HepG2 (cell line): ENCODE data around the gene IRAK1BP1. TPM values are rescaled to one million over a fixed set of nuclear protein-coding genes. Genes with fewer than 3 reads are reported as not detected.

Experiments
- ATAC-seq: fragments of 200-7000 bp; cut with Tn5 transposase; 3 replicates; pipeline ENCODE4 v1.9.1; 2020; ENCODE audit warnings: mild to moderate bottlenecking, moderate library complexity
- BruUV-seq: library from RNA; stranded (reverse); fragments of 400-500 nt; replicated peaks from 2 replicates; lab custom pipeline; 2021; lab: Mats Ljungman, UMichigan
- CTCF ChIA-PET: fragments of 300-600 bp; formaldehyde crosslinking; extraction: SDS; loops from one replicate; lab custom pipeline; 2021; ENCODE audit warnings: low total read pairs, inconsistent platforms, low intra/inter-chr PET ratio; lab: Yijun Ruan, JAX
- POLR2A ChIA-PET: fragments of 350-600 bp; sonication (Branson Sonifier 250); formaldehyde crosslinking; loops from one replicate; lab custom pipeline; 2020; ENCODE audit warnings: antibody characterized with exemption, inconsistent platforms; lab: Yijun Ruan, JAX
- DNase-seq: peaks from one replicate; pipeline ENCODE4 v3.0.0-alpha.2; 2015; ENCODE audit warnings: low spot score
- FAIRE-seq: peaks from 3 replicates; lab custom pipeline; 2011; peaks lifted over from hg19 to GRCh38; lab: Jason Lieb, UNC
- H2AFZ ChIP-seq: one replicate; pipeline ENCODE4 v1.6.1; 2011; ENCODE audit warnings: low read length, inconsistent platforms
- H3K27ac ChIP-seq: fragments of 300-600 bp; 3 replicates; pipeline ENCODE4 v1.8.0; 2011; ENCODE audit warnings: mixed run types, mild to moderate bottlenecking, mixed read lengths, low read length, inconsistent platforms; ENCODE audit not compliant: insufficient read depth; ENCODE audit errors: extremely low read length
- H3K27me3 ChIP-seq, 2 experiments: fragments of 200-600 bp in 1 of 2; 2 replicates in 1 of 2; 3 replicates in 1 of 2; pipeline versions ENCODE4 v1.6.0 to v1.8.0; 2011; ENCODE audit warnings: low read length in 2 of 2, mild to moderate bottlenecking in 2 of 2, moderate library complexity in 2 of 2, inconsistent platforms in 1 of 2; ENCODE audit not compliant: insufficient read depth in 2 of 2, control insufficient read depth in 1 of 2
- H3K36me3 ChIP-seq, 2 experiments: fragments of 200-600 bp in 1 of 2; replicated peaks in 1 of 2; 2 replicates in 1 of 2; 3 replicates in 1 of 2; pipeline versions ENCODE4 v1.5.1 to v1.8.0; 2011; ENCODE audit warnings: low read length in 2 of 2, inconsistent platforms in 1 of 2; ENCODE audit not compliant: insufficient read depth in 2 of 2, control insufficient read depth in 1 of 2
- H3K4me1 ChIP-seq: 2 replicates; pipeline ENCODE4 v1.5.1; 2012; ENCODE audit warnings: low read length, inconsistent platforms; ENCODE audit not compliant: insufficient read depth
- H3K4me2 ChIP-seq: 2 replicates; pipeline ENCODE4 v1.6.0; 2011; ENCODE audit warnings: low read depth, low read length, inconsistent platforms
- H3K4me3 ChIP-seq, 3 experiments: fragments of 200-600 bp in 1 of 3; sonication (generic), shearing (Covaris generic) in 1 of 3; replicated peaks in 1 of 3; 2 replicates each; pipeline ENCODE4 v1.5.1; 2011 to 2016; ENCODE audit warnings: low read length in 3 of 3, inconsistent platforms in 2 of 3, low read depth in 2 of 3, mild to moderate bottlenecking in 2 of 3, control low read depth in 1 of 3, mixed read lengths in 1 of 3; ENCODE audit not compliant: insufficient read depth in 1 of 3
- H3K79me2 ChIP-seq: one replicate; pipeline ENCODE4 v1.6.1; 2011; ENCODE audit warnings: low read length, inconsistent platforms; ENCODE audit not compliant: insufficient read depth
- H3K9ac ChIP-seq: 2 replicates; pipeline ENCODE4 v1.6.0; 2011; ENCODE audit warnings: mild to moderate bottlenecking, low read depth, low read length, inconsistent platforms; ENCODE audit not compliant: insufficient read depth
- H3K9me3 ChIP-seq: 2 replicates; pipeline ENCODE4 v1.5.1; 2012; ENCODE audit warnings: mild to moderate bottlenecking, low read length
- H4K20me1 ChIP-seq: 2 replicates; pipeline ENCODE4 v1.6.0; 2011; ENCODE audit warnings: inconsistent platforms, mild to moderate bottlenecking, low read length, moderate library complexity; ENCODE audit not compliant: insufficient read depth
- DNMT3B ChIP-seq: conservative IDR thresholded peaks from 2 replicates; pipeline ENCODE4 v1.6.1; 2016; ENCODE audit warnings: missing biosample characterization, control low read depth
- FOSL2 ChIP-seq: sonication (generic); formaldehyde crosslinking; IDR thresholded peaks from 2 replicates; pipeline ENCODE4 v1.4.0; 2020; ENCODE audit warnings: missing genetic modification reagents
- GABPA ChIP-seq, 2 experiments: IDR thresholded peaks; 2 replicates each; pipeline ENCODE4 v1.6.1; 2011 to 2016; ENCODE audit warnings: low read depth in 2 of 2, low read length in 1 of 2, missing biosample characterization in 1 of 2, missing genetic modification characterization in 1 of 2
- KLF11 ChIP-seq: IDR thresholded peaks from 2 replicates; pipeline ENCODE4 v1.6.1; 2016; ENCODE audit warnings: missing compliant biosample characterization
- MEF2D ChIP-seq: sonication (generic); formaldehyde crosslinking; IDR thresholded peaks from 2 replicates; pipeline ENCODE4 v1.5.1; 2020; ENCODE audit warnings: mild to moderate bottlenecking, missing genetic modification reagents
- MIER2 ChIP-seq: IDR thresholded peaks from 2 replicates; pipeline ENCODE4 v1.6.1; 2016; ENCODE audit warnings: missing biosample characterization, missing genetic modification reagents
- MLLT10 ChIP-seq: sonication (generic); formaldehyde crosslinking; IDR thresholded peaks from 2 replicates; pipeline ENCODE4 v1.4.0; 2020; ENCODE audit warnings: missing genetic modification reagents
- PPARG ChIP-seq: conservative IDR thresholded peaks from 2 replicates; pipeline ENCODE4 v1.6.1; 2016; ENCODE audit warnings: missing biosample characterization, missing genetic modification reagents
- RBAK ChIP-seq: sonication (generic); formaldehyde crosslinking; IDR thresholded peaks from 2 replicates; pipeline ENCODE4 v1.5.1; 2020; ENCODE audit warnings: mild to moderate bottlenecking, missing genetic modification reagents
- U2AF2 ChIP-seq: fragments of 200-400 bp; formaldehyde crosslinking; IDR thresholded peaks from 2 replicates; pipeline ENCODE4 v1.6.1; 2017; ENCODE audit warnings: low read depth, mild to moderate bottlenecking, low read length
- XBP1 ChIP-seq: sonication (generic); formaldehyde crosslinking; IDR thresholded peaks from 2 replicates; pipeline ENCODE4 v1.5.0; 2020; ENCODE audit warnings: missing genetic modification reagents
- ZBTB20 ChIP-seq: sonication (generic); formaldehyde crosslinking; IDR thresholded peaks from 2 replicates; pipeline ENCODE4 v1.8.1; 2023; ENCODE audit warnings: missing genetic modification reagents, low read depth, mild to moderate bottlenecking, borderline replicate concordance
- ZFP1 ChIP-seq: IDR thresholded peaks from 2 replicates; pipeline ENCODE4 v1.6.1; 2016
- ZNF335 ChIP-seq: sonication (generic); formaldehyde crosslinking; IDR thresholded peaks from 2 replicates; pipeline ENCODE4 v1.4.0; 2020; ENCODE audit warnings: missing genetic modification reagents
- ZNF383 ChIP-seq: sonication (generic); formaldehyde crosslinking; IDR thresholded peaks from 2 replicates; pipeline ENCODE4 v1.4.0; 2020; ENCODE audit warnings: missing genetic modification reagents, mild to moderate bottlenecking, borderline replicate concordance
- ZNF577 ChIP-seq: sonication (generic); formaldehyde crosslinking; IDR thresholded peaks from 2 replicates; pipeline ENCODE4 v1.4.0; 2020; ENCODE audit warnings: mild to moderate bottlenecking, low read depth, missing genetic modification reagents, borderline replicate concordance
- WGBS: methylation state at CpG from one replicate; pipeline ENCODE4 v1.1.6; 2017; ENCODE audit warnings: low lambda C conversion rate; 5-methylcytosine and 5-hydroxymethylcytosine counted together
- in situ Hi-C: cut with HindIII; loops from 2 replicates; pipeline ENCODE4 v1.10.0; 2017; ENCODE audit warnings: low pct_unique_long_range_greater_than_20kb; ENCODE audit not compliant: extremely low pct_ligation_motif_present
- intact Hi-C: fragments of 100-400 bp; cut with micrococcal nuclease; formaldehyde crosslinking; loops from one replicate; pipeline ENCODE4 v1.10.0; 2022; ENCODE audit not compliant: unreplicated experiment
- polyA plus RNA-seq, 8 experiments: library from polyadenylated mRNA; depleted of rRNA in 3 of 8; stranded (reverse) in 7 of 8; unstranded in 1 of 8; fragments of >200 nt; fragmentation: Illumina TruSeq in 4 of 8; extraction: Trizol in 4 of 8; gene quantifications; 2 replicates each; pipeline versions ENCODE4 v1.2.1 to v1.2.3, GENCODE V29; 2011 to 2016; ENCODE audit warnings: low read depth in 4 of 8, missing spikeins in 1 of 8, mixed read lengths in 1 of 8; ENCODE audit not compliant: insufficient read depth in 1 of 8
- total RNA-seq, 5 experiments: library from RNA; depleted of rRNA; stranded (reverse); fragments of >200 nt; fragmentation: Illumina TruSeq; extraction: Trizol; gene quantifications; 2 replicates each; pipeline ENCODE4 v1.2.3, GENCODE V29; 2016; ENCODE audit warnings: low read depth in 1 of 5
- TF ChIP-seq, protein P1 (sequence below): sonication (generic); formaldehyde crosslinking; conservative IDR thresholded peaks from 2 replicates; pipeline ENCODE4 v1.4.0; 2020; ENCODE audit warnings: missing genetic modification reagents
- TF ChIP-seq, protein P2 (sequence below): sonication (generic); formaldehyde crosslinking; IDR thresholded peaks from 2 replicates; pipeline ENCODE4 v1.4.0; 2020; ENCODE audit warnings: missing genetic modification reagents
- TF ChIP-seq, protein P3 (sequence below): sonication (generic); formaldehyde crosslinking; conservative IDR thresholded peaks from 2 replicates; pipeline ENCODE4 v1.8.1; 2023; ENCODE audit warnings: missing genetic modification reagents
- TF ChIP-seq, protein P4 (sequence below): sonication (generic); formaldehyde crosslinking; IDR thresholded peaks from 2 replicates; pipeline ENCODE4 v1.9.0; 2022; ENCODE audit warnings: low read depth, missing genetic modification reagents

Gene IRAK1BP1
- total and polyA plus RNA-seq, 2 of the 13 experiments (the other 11 are each of a cell fraction or from before 2014, with no cell fraction given), result 0.86 to 1.5 TPM

DNA sequence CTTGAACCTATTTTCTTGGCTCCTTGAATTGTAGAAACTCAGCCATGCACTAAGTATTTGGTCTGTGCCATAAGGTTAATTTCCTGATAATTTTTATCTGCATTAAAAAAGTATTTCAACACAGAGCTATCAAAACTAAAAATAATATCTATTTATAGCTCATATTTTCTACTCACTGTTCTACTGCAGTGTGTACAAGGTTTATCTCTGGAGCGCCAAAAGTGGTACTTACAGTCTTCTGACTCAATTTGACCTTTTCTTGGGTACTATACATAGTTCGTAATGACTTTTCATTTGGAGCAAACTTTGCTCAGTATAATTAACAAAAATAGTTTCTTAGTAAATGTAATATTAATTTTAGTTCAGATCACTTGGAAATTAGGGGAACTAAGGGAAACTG lies 69.2 kb downstream of the IRAK1BP1 start:
- ChIA-PET CTCF (no interaction called here), POLR2A (no interaction called here)
- no peak for FAIRE-seq
- H3K9ac ChIP-seq, result no peak overlapping the region
- DNase-seq, result no peak
- 98% methylated on average over 2 of the region's 2 CpGs for WGBS
- H3K27ac ChIP-seq, result no peak overlapping the region
- no TSS peak for BruUV-seq
- no peak for ATAC-seq
- intact Hi-C loops, result no loop called here
- no peak overlapping the region for H3K4me3 ChIP-seq
- no peaks in the 10 kb centered on the region for H4K20me1 ChIP-seq
- no peaks in the 10 kb centered on the region for H3K27me3 ChIP-seq
- H3K4me1 ChIP-seq, result no peaks in the 10 kb centered on the region
- peaks cover 4 to 18% of the 10 kb centered on the region in 2 experiments; a peak in 4 of 5 replicates for H3K36me3 ChIP-seq
- H2AFZ ChIP-seq, result no peak overlapping the region
- in situ Hi-C loops, result no loop called here
- no peaks in the 10 kb centered on the region for H3K9me3 ChIP-seq
- H3K79me2 ChIP-seq, result no peaks in the 10 kb centered on the region
- no peak overlapping the region for H3K4me2 ChIP-seq
- TF ChIP-seq ZFP1 (CRISPR knock-in tag) (no peak), ZNF335 (CRISPR knock-in tag) (no peak), GABPA (IDR thresholded peaks at IDR 0.05; ENCODE audit: low read depth, low read length) (no peak), GABPA (CRISPR knock-in tag; IDR thresholded peaks at IDR 0.05; ENCODE audit: low read depth) (no peak), PPARG (no peak), MIER2 (CRISPR knock-in tag) (no peak), MEF2D (CRISPR knock-in tag) (no peak), KLF11 (no peak), ZBTB20 (CRISPR knock-in tag) (no peak), U2AF2 (no peak), RBAK (CRISPR knock-in tag) (no peak), FOSL2 (CRISPR knock-in tag) (no peak), DNMT3B (no peak), XBP1 (no peak), ZNF577 (CRISPR knock-in tag) (no peak), ZNF383 (CRISPR knock-in tag) (no peak), MLLT10 (no peak)
- TF ChIP-seq, protein P1, sequence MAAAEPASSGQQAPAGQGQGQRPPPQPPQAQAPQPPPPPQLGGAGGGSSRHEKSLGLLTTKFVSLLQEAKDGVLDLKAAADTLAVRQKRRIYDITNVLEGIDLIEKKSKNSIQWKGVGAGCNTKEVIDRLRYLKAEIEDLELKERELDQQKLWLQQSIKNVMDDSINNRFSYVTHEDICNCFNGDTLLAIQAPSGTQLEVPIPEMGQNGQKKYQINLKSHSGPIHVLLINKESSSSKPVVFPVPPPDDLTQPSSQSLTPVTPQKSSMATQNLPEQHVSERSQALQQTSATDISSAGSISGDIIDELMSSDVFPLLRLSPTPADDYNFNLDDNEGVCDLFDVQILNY (CRISPR knock-in tag), result no peak
- TF ChIP-seq, protein P2, sequence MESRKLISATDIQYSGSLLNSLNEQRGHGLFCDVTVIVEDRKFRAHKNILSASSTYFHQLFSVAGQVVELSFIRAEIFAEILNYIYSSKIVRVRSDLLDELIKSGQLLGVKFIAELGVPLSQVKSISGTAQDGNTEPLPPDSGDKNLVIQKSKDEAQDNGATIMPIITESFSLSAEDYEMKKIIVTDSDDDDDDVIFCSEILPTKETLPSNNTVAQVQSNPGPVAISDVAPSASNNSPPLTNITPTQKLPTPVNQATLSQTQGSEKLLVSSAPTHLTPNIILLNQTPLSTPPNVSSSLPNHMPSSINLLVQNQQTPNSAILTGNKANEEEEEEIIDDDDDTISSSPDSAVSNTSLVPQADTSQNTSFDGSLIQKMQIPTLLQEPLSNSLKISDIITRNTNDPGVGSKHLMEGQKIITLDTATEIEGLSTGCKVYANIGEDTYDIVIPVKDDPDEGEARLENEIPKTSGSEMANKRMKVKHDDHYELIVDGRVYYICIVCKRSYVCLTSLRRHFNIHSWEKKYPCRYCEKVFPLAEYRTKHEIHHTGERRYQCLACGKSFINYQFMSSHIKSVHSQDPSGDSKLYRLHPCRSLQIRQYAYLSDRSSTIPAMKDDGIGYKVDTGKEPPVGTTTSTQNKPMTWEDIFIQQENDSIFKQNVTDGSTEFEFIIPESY (CRISPR knock-in tag), result no peak
- TF ChIP-seq, protein P3, sequence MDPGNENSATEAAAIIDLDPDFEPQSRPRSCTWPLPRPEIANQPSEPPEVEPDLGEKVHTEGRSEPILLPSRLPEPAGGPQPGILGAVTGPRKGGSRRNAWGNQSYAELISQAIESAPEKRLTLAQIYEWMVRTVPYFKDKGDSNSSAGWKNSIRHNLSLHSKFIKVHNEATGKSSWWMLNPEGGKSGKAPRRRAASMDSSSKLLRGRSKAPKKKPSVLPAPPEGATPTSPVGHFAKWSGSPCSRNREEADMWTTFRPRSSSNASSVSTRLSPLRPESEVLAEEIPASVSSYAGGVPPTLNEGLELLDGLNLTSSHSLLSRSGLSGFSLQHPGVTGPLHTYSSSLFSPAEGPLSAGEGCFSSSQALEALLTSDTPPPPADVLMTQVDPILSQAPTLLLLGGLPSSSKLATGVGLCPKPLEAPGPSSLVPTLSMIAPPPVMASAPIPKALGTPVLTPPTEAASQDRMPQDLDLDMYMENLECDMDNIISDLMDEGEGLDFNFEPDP (CRISPR knock-in tag), result no peak
- TF ChIP-seq, protein P4, sequence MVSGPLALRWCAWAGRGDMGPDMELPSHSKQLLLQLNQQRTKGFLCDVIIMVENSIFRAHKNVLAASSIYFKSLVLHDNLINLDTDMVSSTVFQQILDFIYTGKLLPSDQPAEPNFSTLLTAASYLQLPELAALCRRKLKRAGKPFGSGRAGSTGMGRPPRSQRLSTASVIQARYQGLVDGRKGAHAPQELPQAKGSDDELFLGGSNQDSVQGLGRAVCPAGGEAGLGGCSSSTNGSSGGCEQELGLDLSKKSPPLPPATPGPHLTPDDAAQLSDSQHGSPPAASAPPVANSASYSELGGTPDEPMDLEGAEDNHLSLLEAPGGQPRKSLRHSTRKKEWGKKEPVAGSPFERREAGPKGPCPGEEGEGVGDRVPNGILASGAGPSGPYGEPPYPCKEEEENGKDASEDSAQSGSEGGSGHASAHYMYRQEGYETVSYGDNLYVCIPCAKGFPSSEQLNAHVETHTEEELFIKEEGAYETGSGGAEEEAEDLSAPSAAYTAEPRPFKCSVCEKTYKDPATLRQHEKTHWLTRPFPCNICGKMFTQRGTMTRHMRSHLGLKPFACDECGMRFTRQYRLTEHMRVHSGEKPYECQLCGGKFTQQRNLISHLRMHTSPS (CRISPR knock-in tag), result no peak
- TF ChIP-seq, all 625 proteins: peak for 0
